T-helper 1 cell treated with Interleukin-12 subunit alpha and Interleukin-12 subunit beta and Interleukin-4 antibody, amounts not matched to agents 30 ng/mL and 1 ng/mL, for 36 hours (primary cell): Measurements from ENCODE around the gene KXD1. TPM values are rescaled to one million over a fixed set of nuclear protein-coding genes. Genes with fewer than 3 reads are reported as not detected.
"Not testable (repeated sequence)": the region's sequence is repeated elsewhere in the genome, so short reads cannot be mapped to it uniquely, and the experiment has no call there.

Source experiments
- intact Hi-C: fragments of 100-400 bp; cut with micrococcal nuclease; formaldehyde crosslinking; loops from one replicate; pipeline ENCODE4 v1.15.1; 2024
- total RNA-seq: library from RNA; stranded (reverse); gene quantifications from 2 replicates; pipeline ENCODE4 v1.2.3, GENCODE V29; 2022

The KXD1 gene
- total RNA-seq, 1 donor from 2014 or later: 100.0 TPM

DNA sequence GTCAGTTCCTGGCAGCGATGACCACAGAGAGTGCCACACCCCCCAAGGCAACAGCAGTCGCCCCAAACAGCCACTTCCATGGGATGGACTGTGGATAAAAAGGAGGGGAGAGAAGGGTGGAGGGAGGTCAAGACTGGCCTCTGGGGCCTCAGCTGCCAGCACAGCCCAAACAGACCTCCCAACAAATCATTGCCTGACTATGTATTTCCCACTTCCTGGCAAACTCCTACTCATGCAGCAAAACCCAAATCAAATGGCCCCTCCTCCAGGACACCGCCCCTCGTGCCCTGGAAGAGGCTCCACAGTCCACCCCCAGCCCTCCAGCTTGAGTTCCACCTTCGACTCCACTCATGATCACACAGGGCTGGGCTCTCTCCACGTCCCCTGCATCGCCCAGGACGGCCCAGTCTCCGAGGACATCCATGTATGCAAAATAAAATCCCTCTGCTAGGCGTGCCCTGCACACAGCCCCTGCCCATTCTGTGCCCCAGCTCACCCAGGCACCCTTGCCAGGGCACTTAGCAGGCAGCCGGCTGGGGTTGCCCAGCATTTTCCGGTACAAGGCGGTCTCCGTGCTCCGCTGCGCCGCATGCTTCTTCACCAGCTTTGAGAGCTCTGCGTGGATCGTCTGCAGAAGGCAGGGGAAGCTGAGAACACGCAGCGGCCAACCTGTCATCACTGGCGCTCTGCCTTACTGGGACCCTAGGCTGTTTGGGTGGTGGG lies 25.3 kb upstream of the KXD1 start:
- intact Hi-C loops: no loop called here

DNA sequence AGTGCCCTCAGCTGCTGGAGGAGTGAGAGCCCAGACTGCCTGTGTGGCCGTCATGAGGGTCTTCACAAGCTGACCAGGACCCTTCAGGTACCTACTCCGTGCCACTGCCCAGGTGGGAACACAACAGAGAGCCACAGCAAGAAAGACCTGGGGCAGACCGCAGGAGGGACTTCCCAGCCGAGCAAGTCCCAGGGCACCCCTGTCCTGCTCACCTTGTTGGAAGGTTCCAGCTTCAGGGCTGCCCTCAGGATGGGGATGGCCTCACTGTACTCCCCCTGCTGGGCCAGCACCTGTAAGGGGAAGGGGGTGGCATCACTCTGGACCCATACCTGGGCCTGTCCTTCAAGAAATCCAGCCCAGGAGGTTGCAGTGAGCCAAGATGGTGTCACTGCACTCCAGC lies 24.6 kb upstream of the KXD1 start:
- intact Hi-C loops: no loop called here

DNA sequence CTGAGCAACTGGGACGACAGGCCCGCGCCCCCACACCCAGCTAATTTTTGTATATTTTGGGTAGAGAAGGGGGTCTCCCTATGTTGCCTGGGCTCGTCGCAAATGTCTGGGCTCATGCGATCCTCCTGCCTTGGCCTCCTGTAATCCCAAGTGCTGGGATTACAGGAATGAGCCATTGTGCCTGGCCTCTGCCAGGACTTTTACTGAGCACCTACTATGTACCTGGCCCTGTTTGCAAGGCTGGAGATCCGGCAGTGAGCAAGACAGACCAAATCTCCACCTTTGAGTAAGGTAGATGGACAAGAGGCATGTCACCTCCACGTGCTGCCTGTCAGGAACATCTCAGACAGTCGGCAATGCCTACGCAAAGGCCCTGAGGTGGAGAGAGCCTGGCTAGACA lies 21.2 kb upstream of the KXD1 start:
- intact Hi-C loops: no loop called here

DNA sequence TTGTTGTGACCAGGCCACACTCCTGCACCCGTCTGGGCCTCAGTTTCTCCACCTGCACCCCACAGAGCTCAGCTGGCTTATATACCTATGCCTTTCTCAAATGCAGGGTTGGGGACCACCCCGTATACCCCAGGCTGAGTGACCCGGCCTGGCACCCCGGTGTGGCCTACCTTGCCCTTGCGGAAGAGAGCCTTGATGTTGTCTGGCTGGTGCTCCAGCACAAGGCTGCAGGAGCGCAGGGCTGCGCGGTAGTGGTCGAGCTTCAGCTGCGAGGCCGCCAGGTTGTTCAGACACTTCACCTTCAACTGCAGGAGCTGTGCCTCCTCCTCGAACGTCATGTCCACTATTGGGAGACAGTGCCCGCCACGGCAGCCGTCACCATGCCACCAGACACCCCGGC lies 20.2 kb upstream of the KXD1 start:
- intact Hi-C loops: no loop called here

DNA sequence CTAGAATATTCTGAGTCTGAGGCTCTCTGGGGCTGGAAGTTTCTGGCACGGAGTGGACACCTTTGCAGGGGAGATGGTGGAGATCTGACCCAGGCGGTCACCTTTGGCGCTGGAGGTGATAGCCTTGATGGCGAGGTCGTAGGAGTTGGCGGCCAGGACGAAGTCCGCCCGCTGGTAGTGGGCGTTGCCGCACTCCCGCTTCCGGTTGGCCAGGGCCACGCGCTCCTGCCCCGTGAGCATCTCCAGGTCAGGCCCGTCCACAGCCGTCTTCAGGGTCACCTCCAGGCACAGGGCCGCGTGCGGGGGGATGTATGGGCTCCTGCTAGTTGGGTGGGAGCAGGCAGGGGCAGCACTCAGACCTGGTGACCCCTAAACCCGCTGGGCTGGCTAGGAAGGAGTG lies 19.6 kb upstream of the KXD1 start:
- intact Hi-C loops: no loop called here

DNA sequence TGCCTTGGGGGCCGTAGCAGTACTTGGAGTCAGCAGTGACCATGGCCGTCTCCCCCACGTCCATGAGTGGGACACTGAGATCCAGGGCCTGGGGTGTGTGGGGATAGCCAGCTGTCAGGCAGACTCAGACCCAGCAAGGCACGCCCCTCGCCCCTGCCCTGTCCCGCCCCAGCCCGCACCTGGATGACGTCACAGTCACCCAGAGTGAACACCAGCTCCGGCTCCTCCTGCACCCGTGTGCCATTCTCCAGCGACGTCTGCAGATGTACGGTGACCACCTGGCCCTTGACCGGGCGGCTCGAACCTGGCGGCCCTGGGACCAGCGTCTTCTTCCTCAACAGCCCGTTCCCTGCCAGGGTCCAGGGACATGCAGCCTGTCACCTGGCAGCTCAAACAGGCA lies 18.3 kb upstream of the KXD1 start:
- intact Hi-C loops: no loop called here

DNA sequence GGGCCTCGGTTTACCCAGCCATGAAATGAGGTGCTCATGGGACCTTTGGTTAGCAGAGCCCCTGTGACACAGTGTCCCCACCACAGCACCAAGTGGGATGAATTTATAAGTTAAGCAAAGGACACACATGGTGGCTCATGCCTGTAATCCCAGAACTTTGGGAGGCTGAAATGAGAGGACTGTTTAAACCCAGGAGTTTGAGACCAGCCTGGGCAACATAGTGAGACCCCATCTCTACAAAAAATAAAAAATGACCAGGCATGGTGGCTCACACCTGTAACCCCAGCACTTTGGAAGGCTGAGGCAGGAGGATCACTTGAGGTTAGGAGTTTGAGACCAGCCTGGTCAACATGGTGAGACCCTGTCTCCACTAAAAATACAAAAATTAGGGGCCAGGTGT lies 17.5 kb upstream of the KXD1 start:
- intact Hi-C loops: not testable (repeated sequence)

DNA sequence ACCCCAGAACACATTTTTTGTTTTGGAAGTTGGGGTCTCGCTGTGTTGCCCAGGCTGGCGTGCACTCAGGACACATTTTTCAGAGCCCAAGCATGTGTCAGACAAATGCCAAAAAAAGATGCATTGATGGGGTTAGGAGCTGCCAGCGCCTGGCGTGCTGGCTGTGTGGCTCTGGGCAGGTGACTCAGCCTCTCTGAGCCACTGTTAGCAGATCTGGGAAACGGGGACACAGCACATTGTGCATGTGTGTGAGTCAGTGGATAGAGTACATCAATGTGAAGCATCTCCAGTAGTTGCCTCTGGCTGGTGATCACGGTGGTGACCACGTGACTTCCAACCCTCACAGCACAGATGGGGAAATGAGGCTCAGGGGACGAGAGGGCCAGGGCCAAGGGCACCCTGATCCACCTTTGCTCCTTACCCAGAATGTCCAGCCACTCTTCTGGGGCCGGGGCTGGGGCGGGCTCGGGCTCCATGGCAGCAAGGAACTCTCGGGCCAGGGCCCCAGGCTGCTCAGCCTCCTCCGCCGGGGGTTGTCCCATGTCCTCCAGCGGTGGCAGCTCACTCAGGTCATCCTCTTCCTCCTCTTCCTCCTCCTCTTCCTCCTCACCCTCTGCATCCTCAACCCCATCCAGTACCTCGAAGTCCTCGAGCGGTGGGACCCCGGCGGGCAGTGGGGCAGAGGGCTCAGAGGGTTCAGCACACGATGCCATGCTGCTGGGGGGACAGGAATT lies 16.2 kb upstream of the KXD1 start:
- intact Hi-C loops: no loop called here

DNA sequence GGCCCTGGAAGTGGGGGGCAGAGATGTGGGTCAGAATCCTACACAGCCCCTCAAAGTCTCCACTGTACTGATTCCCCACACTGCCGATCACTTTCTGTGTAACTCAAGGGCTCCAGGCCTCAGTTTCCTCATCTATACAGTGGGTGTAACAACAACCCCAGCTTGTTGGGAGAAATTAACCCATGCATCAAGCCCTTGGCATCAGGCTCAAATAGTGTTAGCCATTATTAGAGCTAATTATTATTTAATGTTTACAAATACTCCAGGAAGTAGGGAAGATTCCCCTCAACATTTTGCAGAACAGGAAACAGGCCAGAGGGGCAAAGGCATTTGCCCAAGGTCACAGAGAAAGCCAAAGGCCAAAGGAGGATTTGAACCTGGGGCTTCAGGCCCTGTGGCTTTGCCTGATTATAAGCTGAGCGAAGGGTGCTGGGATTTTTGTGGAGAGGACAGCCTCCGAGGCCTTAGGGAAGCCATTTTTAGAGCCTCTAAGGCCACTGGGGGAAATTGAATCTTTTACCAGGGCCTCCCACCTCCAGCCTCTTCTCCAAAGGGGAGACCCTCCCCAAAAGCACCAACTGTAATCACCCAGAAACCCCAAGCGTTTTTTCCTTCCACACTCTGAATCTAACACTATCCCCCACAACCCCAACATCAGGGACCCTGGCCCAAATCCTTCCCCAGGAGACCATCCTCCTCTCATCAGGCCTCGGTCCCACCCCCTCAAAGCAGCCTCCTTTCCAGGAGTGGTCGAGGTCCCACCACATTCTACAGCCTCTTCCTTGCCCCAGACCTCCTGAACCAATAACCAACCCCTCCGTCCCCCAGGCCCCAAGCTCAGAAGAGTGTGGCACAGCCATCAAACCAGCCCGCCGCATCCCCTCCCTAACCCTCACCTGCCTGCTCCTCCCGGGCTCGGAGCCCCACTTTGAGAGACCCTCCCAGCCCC lies 15.4 kb upstream of the KXD1 start:
- intact Hi-C loops: no loop called here

DNA sequence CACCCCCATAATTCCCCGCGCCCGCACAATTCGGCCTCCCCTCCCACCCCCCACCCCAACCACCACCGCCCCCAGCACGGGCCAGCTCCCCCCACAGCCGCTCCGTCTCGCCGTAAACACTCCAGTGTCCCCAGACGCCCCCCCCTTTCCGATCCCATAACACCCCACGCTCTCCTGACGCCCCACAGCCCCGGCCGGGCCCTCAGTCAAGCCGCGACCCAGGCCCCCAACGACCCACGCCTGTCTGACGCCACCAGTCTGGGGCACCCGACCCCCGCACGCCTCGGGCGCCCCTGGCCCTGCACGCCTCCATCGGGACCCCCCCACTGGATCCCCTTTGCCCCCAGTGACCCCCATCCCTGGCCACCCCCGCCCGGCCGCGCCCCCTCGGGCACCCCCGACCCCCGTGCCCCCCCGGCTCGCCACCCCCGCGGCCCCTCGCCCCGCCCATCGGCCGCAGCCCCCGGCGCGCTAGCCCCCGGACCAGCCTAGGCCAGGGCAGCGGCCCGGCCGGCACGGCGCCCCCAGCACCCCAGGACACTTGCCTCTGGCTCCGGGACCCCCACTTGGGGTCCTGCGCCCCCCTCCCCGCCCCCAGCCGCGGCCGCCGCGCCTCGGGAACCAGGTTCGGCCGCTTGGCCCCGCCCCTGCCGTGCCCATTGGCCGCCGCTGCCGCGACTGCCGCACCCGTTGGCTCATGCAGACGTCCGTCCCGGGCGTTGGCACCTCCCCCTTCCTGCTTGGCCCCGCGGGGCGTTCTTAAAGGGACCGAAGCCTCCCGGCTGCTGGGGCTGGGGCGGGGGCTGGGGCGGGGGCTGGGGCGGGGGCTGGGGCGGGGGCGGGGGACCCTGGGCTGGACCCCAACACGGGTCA lies 14.5 kb upstream of the KXD1 start, which contains the start of gene FKBP8:
FKBP8 (minus strand) TSS at position 633 of the 873 bp plus-strand sequence. CDS start 1,603 bp downstream, outside the sequence.
- intact Hi-C loops: no loop called here

DNA sequence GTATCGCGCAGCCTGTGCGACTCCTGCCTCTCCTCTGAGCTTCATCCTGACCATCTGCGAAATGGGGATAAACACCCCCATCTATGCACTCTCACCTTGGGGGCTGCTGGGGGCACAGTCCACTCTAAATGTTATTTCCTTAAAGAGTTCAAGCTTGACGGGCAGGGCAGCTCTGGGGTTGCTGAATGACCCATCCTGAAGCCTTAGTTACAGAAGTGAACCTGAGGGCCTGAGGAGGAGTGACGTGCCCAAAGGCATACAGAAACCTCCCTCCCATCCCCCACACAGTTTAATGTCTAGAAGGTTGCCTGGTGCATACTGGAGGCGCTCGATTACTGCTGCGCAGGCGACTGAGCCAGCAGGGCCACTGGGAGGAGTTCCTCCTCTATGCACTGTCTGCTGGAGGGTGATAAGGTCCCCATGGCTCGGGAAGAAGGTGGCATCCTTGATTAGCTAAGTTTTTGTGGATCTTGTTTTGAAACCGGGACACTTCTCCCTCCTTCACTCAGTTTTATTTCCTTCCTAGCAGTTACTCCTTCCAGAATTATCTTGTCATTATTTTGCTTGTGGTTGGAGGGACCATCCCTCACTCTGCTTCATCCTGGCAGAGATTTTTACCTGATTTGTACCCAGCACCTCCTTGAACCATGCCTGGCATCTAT lies 13.7 kb upstream of the KXD1 start:
- intact Hi-C loops: loop anchor here (1.0 kb wide), 7 partner anchors 13 to 648 kb away; partner anchors contain the start of genes BORCS8, ELL, KXD1 and REX1BD

DNA sequence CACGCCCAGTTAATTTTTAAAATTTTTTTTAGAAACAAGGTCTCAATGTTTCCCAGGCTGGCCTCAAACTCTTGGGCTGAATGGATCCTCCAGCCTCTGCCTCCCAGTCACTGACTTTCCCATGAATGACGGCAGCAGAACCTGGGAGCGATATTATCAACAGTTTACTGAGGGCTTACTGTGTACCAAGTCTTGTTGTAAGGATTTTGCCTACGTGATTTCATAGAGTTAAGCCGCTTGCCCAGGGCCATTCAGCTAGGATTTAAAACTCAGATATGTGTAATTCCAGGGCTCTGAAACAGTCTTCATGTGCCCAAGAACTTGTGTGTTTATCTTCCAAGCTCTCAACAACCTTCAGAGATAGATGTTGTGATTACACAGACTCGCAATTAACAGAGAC lies 6.0 kb upstream of the KXD1 start:
- intact Hi-C loops: no loop called here

DNA sequence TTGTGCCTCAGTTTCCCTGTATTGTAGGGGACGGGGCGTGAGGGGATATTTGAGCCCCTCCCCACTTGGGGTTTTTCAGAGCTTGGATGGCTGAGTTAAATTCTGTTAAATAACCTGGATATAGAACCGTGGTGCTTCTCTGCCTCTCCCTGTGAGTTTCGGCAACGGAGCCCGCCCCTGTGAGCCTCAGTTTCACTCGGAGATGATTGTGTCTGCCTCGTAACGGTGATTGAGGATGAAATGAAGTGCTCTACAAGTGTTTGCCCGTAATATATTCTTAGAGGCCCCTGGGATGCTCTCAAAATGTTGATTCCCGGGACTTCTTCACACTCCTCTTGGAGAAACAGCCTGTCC lies 509 bp downstream of the KXD1 start:
- intact Hi-C loops: no loop called here

DNA sequence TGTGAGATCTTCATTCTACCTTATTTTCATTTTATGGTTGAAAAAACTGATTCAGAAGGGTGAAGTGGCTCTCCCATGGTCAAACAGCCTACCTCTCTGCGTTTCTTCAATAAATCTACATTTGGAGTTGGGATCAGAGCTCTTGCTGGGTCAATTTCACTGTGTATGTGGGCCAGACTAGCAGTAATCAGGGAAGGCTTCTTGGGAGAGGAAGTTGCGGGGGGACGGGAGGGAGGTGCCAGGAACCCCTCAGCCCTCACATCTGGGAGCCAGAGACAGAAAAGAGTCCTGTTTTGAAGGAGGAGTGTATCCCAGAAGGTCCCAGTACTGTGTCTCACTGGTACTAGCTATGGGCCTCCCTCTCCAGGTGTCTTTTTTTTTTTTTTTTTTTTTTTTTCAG lies 934 bp downstream of the KXD1 start:
- intact Hi-C loops: no loop called here

DNA sequence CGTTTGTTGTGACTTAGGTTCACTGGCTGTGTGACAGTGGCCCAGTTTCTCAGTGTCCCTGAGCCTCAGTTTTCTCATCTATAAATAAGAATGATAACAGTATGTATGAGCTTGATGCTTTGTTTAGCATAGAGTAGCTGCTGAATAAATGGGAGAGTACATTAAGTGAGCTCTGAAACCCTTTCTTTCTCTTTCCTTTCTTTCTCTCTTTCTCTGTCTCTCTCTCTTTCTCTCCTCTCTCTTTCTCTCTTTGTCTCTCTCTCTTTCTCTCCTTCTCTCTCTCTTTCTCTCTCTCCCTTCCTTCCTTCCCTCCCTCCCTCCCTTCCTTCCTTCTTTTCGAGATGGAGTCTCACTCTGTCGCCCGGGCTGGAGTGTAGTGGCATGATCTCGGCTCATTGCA lies 2.0 kb downstream of the KXD1 start:
- intact Hi-C loops: no loop called here

DNA sequence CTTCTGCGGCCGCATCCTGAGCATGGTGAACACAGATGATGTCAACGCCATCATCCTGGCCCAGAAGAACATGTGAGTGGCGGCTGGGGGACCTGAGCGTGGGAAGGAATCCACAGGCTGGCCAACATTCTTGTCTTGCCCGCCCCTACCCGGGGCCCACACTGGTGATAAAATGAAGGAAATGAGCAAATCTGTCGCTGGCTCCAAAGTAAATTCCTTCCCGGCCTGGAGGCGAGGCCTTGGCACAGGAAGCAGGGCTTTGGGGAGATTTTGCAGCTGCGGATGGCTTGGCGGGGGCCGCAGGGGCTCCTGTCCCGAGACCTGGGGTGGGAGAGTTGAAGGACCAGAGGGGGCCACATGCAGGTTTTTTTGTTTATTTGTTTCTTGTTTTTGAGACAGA lies 4.4 kb downstream of the KXD1 start:
- intact Hi-C loops: no loop called here

DNA sequence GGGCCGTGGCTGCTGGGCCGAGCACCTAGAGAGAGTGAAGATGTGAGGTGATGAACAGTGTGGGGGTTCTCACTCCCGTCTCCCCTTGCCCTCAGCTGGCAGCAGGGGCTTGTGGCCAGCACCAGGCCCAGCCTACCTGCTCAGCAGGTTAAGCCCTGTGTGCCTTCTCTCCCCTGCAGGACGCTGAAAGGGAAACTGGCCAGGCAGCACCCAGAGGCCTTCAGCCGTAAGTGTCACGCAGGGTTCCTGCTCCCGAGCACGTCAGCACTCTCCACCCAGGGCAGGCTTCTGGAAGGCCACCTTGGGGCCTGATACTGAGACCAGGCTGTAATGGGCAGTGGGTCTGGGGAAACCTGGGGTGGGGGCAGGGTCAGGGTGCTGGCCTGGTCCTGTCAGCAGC lies 9.3 kb downstream of the KXD1 start:
- intact Hi-C loops: no loop called here

DNA sequence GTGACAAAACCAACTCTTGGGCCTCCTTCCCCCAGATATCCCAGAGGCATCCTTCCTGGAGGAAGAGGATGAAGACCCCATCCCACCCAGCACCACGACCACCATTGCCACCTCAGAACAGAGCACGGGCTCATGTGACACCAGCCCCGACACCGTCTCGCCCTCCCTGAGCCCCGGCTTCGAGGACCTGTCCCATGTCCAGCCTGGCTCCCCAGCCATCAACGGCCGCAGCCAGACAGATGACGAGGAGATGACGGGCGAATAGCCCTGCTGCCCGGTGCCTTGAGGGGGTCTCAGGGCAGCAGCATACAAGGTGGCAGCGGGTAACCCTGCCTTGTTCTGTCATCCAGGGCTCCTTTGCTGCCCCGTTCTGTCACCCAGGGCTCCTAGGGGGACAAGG lies 10.7 kb downstream of the KXD1 start:
- intact Hi-C loops: no loop called here

DNA sequence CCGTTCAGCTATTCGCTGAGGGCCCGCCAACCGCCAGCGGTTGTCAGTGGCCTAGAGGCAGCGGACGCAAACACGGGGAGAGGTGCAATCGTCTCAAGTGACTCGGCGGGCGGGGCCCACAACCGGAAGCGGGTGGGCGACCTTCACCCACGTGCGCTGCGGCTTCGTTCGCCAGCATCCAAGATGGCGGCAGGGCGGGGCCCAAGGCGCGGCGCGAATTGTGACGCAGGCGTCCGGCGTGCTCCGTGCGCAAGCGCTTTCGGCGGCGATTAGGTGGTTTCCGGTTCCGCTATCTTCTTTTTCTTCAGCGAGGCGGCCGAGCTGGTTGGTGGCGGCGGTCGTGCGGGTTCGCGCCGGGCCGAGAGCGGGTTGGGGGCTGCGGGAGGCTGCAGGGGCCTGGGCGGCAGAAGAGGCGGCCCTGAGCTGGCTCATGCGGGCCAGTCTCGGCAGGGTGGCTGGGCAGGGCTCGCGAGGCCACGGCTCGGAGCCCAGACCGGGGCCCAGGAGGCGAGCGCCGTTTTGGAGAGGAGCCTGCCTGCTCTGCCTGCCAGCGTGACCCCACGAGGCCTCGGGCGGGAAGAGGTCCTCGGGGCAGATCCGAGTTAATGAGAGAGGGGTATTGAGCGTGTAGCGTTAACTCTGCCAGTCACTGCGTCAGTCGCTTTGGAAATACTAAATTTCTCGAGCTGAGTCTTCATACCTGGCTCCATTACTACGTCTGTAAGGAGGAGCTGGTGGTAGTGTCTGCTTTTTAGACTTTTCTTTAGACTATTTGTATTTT lies 14.1 kb downstream of the KXD1 start, which contains the start of gene UBA52:
UBA52 (plus strand) TSS at position 294 of the 781 bp plus-strand sequence. CDS start 1,444 bp downstream, outside the sequence.
- intact Hi-C loops: loop anchor here (1.0 to 5.0 kb wide), 10 partner anchors 14 to 621 kb away; partner anchors contain the start of genes BORCS8, COPE, CRTC1 and DDX49
